GM18502 (cell line): ENCODE measurements around the gene MICALL1.

ENCODE experiments used
- ATAC-seq: cut with Tn5 transposase; IDR thresholded peaks from one replicate; pipeline ENCODE4 v1.9.1; 2021; ENCODE audit warnings: mild to moderate bottlenecking; ENCODE audit not compliant: unreplicated experiment, poor library complexity

Gene MICALL1

GRCh38 chr22:37904572-37905533 lies 1.2 kb upstream of the MICALL1 start:
- no peak for ATAC-seq

GRCh38 chr22:37906364-37907008 lies 389 bp downstream of the MICALL1 start:
- ATAC-seq: peak; percentile 28

GRCh38 chr22:37907036-37907954 lies 1.2 kb downstream of the MICALL1 start:
- ATAC-seq: no peak

- ATAC-seq: no peak
Observed at GRCh38 chr22:37909766-37910165, 3.7 kb downstream of the MICALL1 start.

- ATAC-seq: no peak
Observed at GRCh38 chr22:37910890-37911672, 5.0 kb downstream of the MICALL1 start.

GRCh38 chr22:37911697-37912096 lies 5.6 kb downstream of the MICALL1 start:
- ATAC-seq: no peak

GRCh38 chr22:37912171-37912570 lies 6.1 kb downstream of the MICALL1 start:
- ATAC-seq: no peak

- ATAC-seq: no peak
Observed at GRCh38 chr22:37913233-37913721, 7.2 kb downstream of the MICALL1 start.

GRCh38 chr22:37916311-37916710 lies 10.2 kb downstream of the MICALL1 start:
- no peak for ATAC-seq

GRCh38 chr22:37917874-37918548 lies 11.9 kb downstream of the MICALL1 start:
- no peak for ATAC-seq

GRCh38 chr22:37918580-37919270 lies 12.6 kb downstream of the MICALL1 start:
- ATAC-seq: no peak

GRCh38 chr22:37920126-37920525 lies 14.0 kb downstream of the MICALL1 start:
- ATAC-seq: no peak

- ATAC-seq: no peak
Observed at GRCh38 chr22:37922191-37922590, 16.1 kb downstream of the MICALL1 start.

GRCh38 chr22:37923927-37924326 lies 17.8 kb downstream of the MICALL1 start:
- ATAC-seq: no peak

- ATAC-seq: no peak
Observed at GRCh38 chr22:37924386-37925065, 18.4 kb downstream of the MICALL1 start.

- no peak for ATAC-seq
Observed at GRCh38 chr22:37925330-37925729, 19.2 kb downstream of the MICALL1 start.

- no peak for ATAC-seq
Observed at GRCh38 chr22:37925767-37926166, 19.7 kb downstream of the MICALL1 start.

GRCh38 chr22:37926358-37926757 lies 20.3 kb downstream of the MICALL1 start:
- ATAC-seq: no peak
